IMR-90 (cell line): ENCODE data around the gene SLC48A1. TPM values are rescaled to one million over a fixed set of nuclear protein-coding genes. Genes with fewer than 3 reads are reported as not detected.
A peak's percentile ranks its signal among the peaks of the same experiment; 100 is the strongest.

Source experiments
- ATAC-seq: fragments of 200-7000 bp; cut with Tn5 transposase; 2 replicates; pipeline ENCODE4 v1.9.1; 2020; ENCODE audit warnings: low read depth, mild to moderate bottlenecking, moderate library complexity
- BruUV-seq: library from RNA; stranded (reverse); fragments of 400-500 nt; replicated peaks from 2 replicates; lab custom pipeline; 2021; lab: Mats Ljungman, UMichigan
- CTCF ChIA-PET: fragments of 300-600 bp; formaldehyde crosslinking; extraction: SDS; loops from one replicate; lab custom pipeline; 2021; ENCODE audit warnings: antibody characterized with exemption; lab: Yijun Ruan, JAX
- POLR2A ChIA-PET: fragments of 300-600 bp; sonication (Branson Sonifier 250); formaldehyde crosslinking; loops from one replicate; lab custom pipeline; 2022; ENCODE audit warnings: antibody characterized with exemption; ENCODE audit not compliant: unreplicated experiment; lab: Charles Lee
- DNase-seq: peaks from one replicate; pipeline ENCODE4 v3.0.0; 2013
- H2AFZ ChIP-seq: replicated peaks from 2 replicates; pipeline ENCODE3; 2013; ENCODE audit warnings: low read length, mild to moderate bottlenecking; ENCODE audit not compliant: poor library complexity
- H2AK5ac ChIP-seq: 2 replicates; pipeline ENCODE4 v1.6.1; 2013; ENCODE audit warnings: low read depth, low read length, inconsistent platforms
- H2AK9ac ChIP-seq: replicated peaks from 2 replicates; pipeline ENCODE3; 2013; ENCODE audit warnings: mild to moderate bottlenecking, low read depth, low read length, moderate library complexity; ENCODE audit not compliant: poor library complexity
- H2BK120ac ChIP-seq: 2 replicates; pipeline ENCODE4 v1.6.1; 2013; ENCODE audit warnings: low read depth, low read length, inconsistent platforms
- H2BK15ac ChIP-seq: 3 replicates; pipeline ENCODE4 v1.6.1; 2013; ENCODE audit warnings: low read depth, low read length, inconsistent platforms
- H2BK20ac ChIP-seq: 2 replicates; pipeline ENCODE4 v1.6.1; 2013; ENCODE audit warnings: low read depth, mild to moderate bottlenecking, inconsistent platforms, low read length, moderate library complexity
- H2BK5ac ChIP-seq: 2 replicates; pipeline ENCODE4 v1.6.1; 2013; ENCODE audit warnings: mild to moderate bottlenecking, low read depth, low read length, inconsistent platforms; ENCODE audit not compliant: poor library complexity, severe bottlenecking
- H3K14ac ChIP-seq: replicated peaks from 2 replicates; pipeline ENCODE4 v1.6.1; 2013; ENCODE audit warnings: low read depth, low read length, inconsistent platforms
- H3K18ac ChIP-seq: 2 replicates; pipeline ENCODE4 v1.6.1; 2013; ENCODE audit warnings: low read depth, low read length, control low read depth
- H3K23ac ChIP-seq: 2 replicates; pipeline ENCODE4 v1.6.1; 2013; ENCODE audit warnings: low read depth, low read length, inconsistent platforms
- H3K27ac ChIP-seq: 2 replicates; pipeline ENCODE4 v1.5.1; 2013; ENCODE audit warnings: mild to moderate bottlenecking, control low read depth, low read length; ENCODE audit not compliant: insufficient read depth
- H3K27me3 ChIP-seq: 2 replicates; pipeline ENCODE4 v1.6.1; 2013; ENCODE audit warnings: low read length; ENCODE audit not compliant: control insufficient read depth, insufficient read depth
- H3K36me3 ChIP-seq: 2 replicates; pipeline ENCODE4 v1.6.1; 2013; ENCODE audit warnings: low read length, mixed read lengths; ENCODE audit not compliant: control insufficient read depth, insufficient read depth
- H3K4ac ChIP-seq: 2 replicates; pipeline ENCODE4 v1.6.1; 2013; ENCODE audit warnings: low read depth, low read length, inconsistent platforms
- H3K4me1 ChIP-seq: 2 replicates; pipeline ENCODE4 v1.6.1; 2013; ENCODE audit warnings: low read length, mixed read lengths; ENCODE audit not compliant: control insufficient read depth, insufficient read depth
- H3K4me2 ChIP-seq: 2 replicates; pipeline ENCODE4 v1.6.1; 2013; ENCODE audit warnings: low read depth, mild to moderate bottlenecking, control low read depth, low read length, moderate library complexity
- H3K4me3 ChIP-seq: 2 replicates; pipeline ENCODE4 v1.5.1; 2013; ENCODE audit warnings: low read depth, mild to moderate bottlenecking, control low read depth, low read length, moderate library complexity; ENCODE audit not compliant: insufficient read depth
- H3K56ac ChIP-seq: 2 replicates; pipeline ENCODE4 v1.6.1; 2013; ENCODE audit warnings: low read length, inconsistent platforms; ENCODE audit not compliant: insufficient read depth; ENCODE audit errors: extremely low read depth
- H3K79me1 ChIP-seq, 2 experiments: 2 replicates each; pipeline ENCODE4 v1.6.1; 2013; ENCODE audit warnings: low read length in 2 of 2, inconsistent platforms in 1 of 2, low read depth in 1 of 2
- H3K9ac ChIP-seq: 2 replicates; pipeline ENCODE4 v1.6.1; 2013; ENCODE audit warnings: low read depth, low read length, control low read depth
- H3K9me1 ChIP-seq: 2 replicates; pipeline ENCODE4 v1.6.1; 2013; ENCODE audit warnings: low read length, inconsistent platforms; ENCODE audit not compliant: insufficient read depth
- H3K9me3 ChIP-seq: 2 replicates; pipeline ENCODE4 v1.6.1; 2013; ENCODE audit warnings: low read length; ENCODE audit not compliant: control insufficient read depth, insufficient read depth
- H4K20me1 ChIP-seq: 2 replicates; pipeline ENCODE4 v1.6.1; 2013; ENCODE audit warnings: low read length, inconsistent platforms; ENCODE audit not compliant: insufficient read depth
- H4K5ac ChIP-seq: 2 replicates; pipeline ENCODE4 v1.6.1; 2013; ENCODE audit warnings: mild to moderate bottlenecking, low read depth, low read length, control low read depth
- H4K8ac ChIP-seq, 2 experiments: 2 replicates each; pipeline ENCODE4 v1.6.1; 2013; ENCODE audit warnings: low read depth in 2 of 2, low read length in 2 of 2, control low read depth in 1 of 2, inconsistent platforms in 1 of 2
- H4K91ac ChIP-seq: 2 replicates; pipeline ENCODE4 v1.6.1; 2013; ENCODE audit warnings: low read depth, low read length, inconsistent platforms; ENCODE audit not compliant: insufficient read depth
- BHLHE40 ChIP-seq: fragments of 150-350 bp; IDR thresholded peaks from 2 replicates; pipeline ENCODE4 v1.6.1; 2016; ENCODE audit warnings: mild to moderate bottlenecking, low read depth, low read length
- CEBPB ChIP-seq: IDR thresholded peaks from 2 replicates; pipeline ENCODE4 v1.6.1; 2012; ENCODE audit warnings: low read depth, low read length, improper control_type of control experiment
- CHD1 ChIP-seq: IDR thresholded peaks from 2 replicates; pipeline ENCODE4 v1.6.1; 2012; ENCODE audit warnings: low read depth, low read length, improper control_type of control experiment
- CTCF ChIP-seq: conservative IDR thresholded peaks from 2 replicates; pipeline ENCODE4 v1.5.1; 2012; ENCODE audit warnings: mild to moderate bottlenecking, low read depth, low read length, improper control_type of control experiment
- MAFK ChIP-seq: IDR thresholded peaks from 2 replicates; pipeline ENCODE4 v1.6.1; 2012; ENCODE audit warnings: low read depth, low read length, improper control_type of control experiment
- MAZ ChIP-seq: IDR thresholded peaks from 2 replicates; pipeline ENCODE4 v1.6.1; 2012; ENCODE audit warnings: low read depth, mild to moderate bottlenecking, low read length, improper control_type of control experiment, moderate library complexity, borderline replicate concordance
- NFE2L2 ChIP-seq: fragments of 150-350 bp; IDR thresholded peaks from 2 replicates; pipeline ENCODE4 v1.6.1; 2016; ENCODE audit warnings: low read depth, mild to moderate bottlenecking, low read length
- POLR2A ChIP-seq: IDR thresholded peaks from 2 replicates; pipeline ENCODE4 v1.6.1; 2012; ENCODE audit warnings: mild to moderate bottlenecking, low read depth, low read length
- RAD21 ChIP-seq: IDR thresholded peaks from 2 replicates; pipeline ENCODE4 v1.6.1; 2012; ENCODE audit warnings: low read length, improper control_type of control experiment
- RFX5 ChIP-seq: IDR thresholded peaks from 2 replicates; pipeline ENCODE4 v1.8.0; 2012; ENCODE audit warnings: low read depth, mild to moderate bottlenecking, low read length, moderate library complexity
- SMC3 ChIP-seq: fragments of 150-350 bp; IDR thresholded peaks from 2 replicates; pipeline ENCODE4 v1.6.1; 2016; ENCODE audit warnings: low read depth, mild to moderate bottlenecking, antibody characterized with exemption, low read length, moderate library complexity
- WGBS, 2 experiments: methylation state at CpG; one replicate each; pipeline versions ENCODE4 v1.1.5 to v1.1.7; 2013; ENCODE audit warnings: missing lambda C conversion rate in 2 of 2; ENCODE audit not compliant: insufficient read length in 1 of 2; ENCODE audit errors: extremely low coverage in 2 of 2; 5-methylcytosine and 5-hydroxymethylcytosine counted together
- dilution Hi-C: fragments of 300-500 bp; cut with HindIII; formaldehyde crosslinking; loops from one replicate; pipeline ENCODE4 v1.14.3; 2018; ENCODE audit warnings: low sequenced_read_pairs; ENCODE audit not compliant: unreplicated experiment
- in situ Hi-C: fragments of 300-500 bp; cut with MboI; formaldehyde crosslinking; loops from 3 replicates; pipeline ENCODE4 v1.14.3; 2019; ENCODE audit warnings: low sequenced_read_pairs, inconsistent platforms, mixed read lengths
- intact Hi-C: fragments of 100-400 bp; cut with micrococcal nuclease; formaldehyde crosslinking; loops from 2 replicates; pipeline ENCODE4 v1.10.0; 2022
- polyA plus RNA-seq, 3 experiments: library from polyadenylated mRNA; depleted of rRNA; stranded (reverse); fragments of >200 nt; gene quantifications; 2 replicates each; pipeline ENCODE4 v1.2.3, GENCODE V29; 2012; ENCODE audit warnings: low replicate concordance in 1 of 3
- total RNA-seq: library from RNA; depleted of rRNA; stranded (reverse); fragments of >200 nt; gene quantifications from 2 replicates; pipeline ENCODE4 v1.2.3, GENCODE V29; 2012
- TF ChIP-seq, protein P1 (sequence below): fragments of 150-350 bp; IDR thresholded peaks from 2 replicates; pipeline ENCODE4 v1.6.1; 2016; ENCODE audit warnings: low read depth, mild to moderate bottlenecking, low read length, moderate library complexity, borderline replicate concordance
- TF ChIP-seq, protein P2 (sequence below): fragments of 150-350 bp; IDR thresholded peaks from 2 replicates; pipeline ENCODE4 v1.6.1; 2017; ENCODE audit warnings: mild to moderate bottlenecking, antibody characterized with exemption, low read length, low read depth

The SLC48A1 gene
- total and polyA plus RNA-seq, 2 of the 4 experiments (the other 2 are of a cell fraction): 4.8 to 5.9 TPM

DNA sequence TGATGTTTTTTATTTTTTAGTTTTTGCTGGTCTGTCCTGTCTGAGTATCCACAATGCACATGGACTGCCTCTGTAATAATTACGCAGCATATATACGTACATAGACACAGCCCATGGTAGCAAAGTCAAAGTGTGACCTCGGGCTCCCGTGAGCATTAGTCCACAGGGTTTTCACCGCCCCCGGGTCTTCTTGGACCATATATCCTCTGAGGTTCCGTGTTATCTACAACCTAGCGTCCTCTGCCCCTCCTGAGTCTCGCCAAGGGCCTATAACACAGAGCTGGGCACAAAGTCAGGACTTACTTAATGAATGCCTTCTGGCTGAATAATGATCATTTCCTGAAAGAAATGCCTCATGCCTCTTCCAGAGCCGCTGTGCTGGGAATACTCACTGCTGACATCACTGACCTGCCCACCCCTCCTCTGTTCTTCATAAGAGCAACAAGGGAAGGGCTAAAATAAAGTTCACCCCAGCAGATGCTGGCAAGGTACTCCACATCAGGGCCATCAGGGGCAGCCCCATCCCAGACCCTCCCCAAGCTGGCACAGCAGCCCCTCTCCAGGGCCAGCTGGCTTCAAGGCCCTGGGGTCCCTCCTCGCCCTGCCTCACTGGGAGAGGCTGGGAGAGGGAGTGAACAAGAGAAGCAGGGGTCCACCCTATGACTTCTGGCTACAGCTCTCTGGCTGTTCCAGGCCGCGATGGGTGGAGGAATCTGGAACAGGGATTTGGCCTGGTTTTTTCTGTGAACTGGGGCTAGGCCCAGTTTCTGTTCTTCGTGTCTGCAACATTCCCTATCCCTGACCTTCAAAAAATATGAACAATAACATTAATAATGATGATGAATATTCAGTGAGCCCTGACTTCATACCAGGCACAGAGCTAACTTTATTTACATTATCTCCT, 38.8 kb downstream of the SLC48A1 start:
- Histone ChIP-seq H3K4me3 (no peak overlapping the region), H4K8ac (peak overlapping the region; percentile 11 to 67; a peak in 3 of 4 replicates), H4K91ac (peak overlapping the region; percentile 60), H3K27ac (peak overlapping the region; percentile 92), H3K9me1 (peaks cover 49% of the 10 kb centered on the region), H3K23ac (peak overlapping the region; percentile 96; the same call in 1 of the 2 replicates), H2BK5ac (peak overlapping the region; percentile 95), H4K20me1 (peaks cover 95% of the 10 kb centered on the region), H3K56ac (no peak overlapping the region), H3K14ac (peak overlapping the region; percentile 90; the same call in 1 of the 2 replicates), H4K5ac (peak overlapping the region; percentile 25), H3K4me1 (peaks cover 67% of the 10 kb centered on the region), H2BK20ac (peak overlapping the region; percentile 86), H2BK15ac (peak overlapping the region; percentile 32; the same call in 2 of the 3 replicates), H2AK9ac (peak overlapping the region; percentile 92), H3K9me3 (no peaks in the 10 kb centered on the region), H3K9ac (peak overlapping the region; percentile 35), H3K18ac (peak overlapping the region; percentile 32), H2BK120ac (peak overlapping the region; percentile 54; the same call in 1 of the 2 replicates), H2AFZ (peak overlapping the region; percentile 45), H3K27me3 (no peaks in the 10 kb centered on the region), H3K36me3 (peaks cover 9% of the 10 kb centered on the region; the same call in 1 of the 2 replicates), H3K4me2 (peak overlapping the region; percentile 80), H2AK5ac (peak overlapping the region; percentile 51), H3K79me1 (peaks cover 14 to 75% of the 10 kb centered on the region in 2 experiments; a peak in 3 of 4 replicates), H3K4ac (peak overlapping the region; percentile 88)
- POLR2A ChIA-PET: no interaction called here
- in situ Hi-C loops: no loop called here
- CTCF ChIA-PET: interaction anchor here (1.2 to 1.3 kb wide), 2 partner anchors 27 to 44 kb away, joined by 3 to 5 read pairs; no protein-coding TSS in a partner anchor
- ATAC-seq (peak; percentile 5; the same call in 1 of the 2 replicates), DNase-seq (peak; percentile 86)
- BruUV-seq: no TSS peak
- dilution Hi-C loops: no loop called here
- intact Hi-C loops: no loop called here
- WGBS, 2 experiments: 28% methylated on average over 3 of the region's 14 CpGs; no CpG with 5 or more reads in 1 of the 2 experiments
- TF ChIP-seq CHD1: no peak
- TF ChIP-seq, protein P1, sequence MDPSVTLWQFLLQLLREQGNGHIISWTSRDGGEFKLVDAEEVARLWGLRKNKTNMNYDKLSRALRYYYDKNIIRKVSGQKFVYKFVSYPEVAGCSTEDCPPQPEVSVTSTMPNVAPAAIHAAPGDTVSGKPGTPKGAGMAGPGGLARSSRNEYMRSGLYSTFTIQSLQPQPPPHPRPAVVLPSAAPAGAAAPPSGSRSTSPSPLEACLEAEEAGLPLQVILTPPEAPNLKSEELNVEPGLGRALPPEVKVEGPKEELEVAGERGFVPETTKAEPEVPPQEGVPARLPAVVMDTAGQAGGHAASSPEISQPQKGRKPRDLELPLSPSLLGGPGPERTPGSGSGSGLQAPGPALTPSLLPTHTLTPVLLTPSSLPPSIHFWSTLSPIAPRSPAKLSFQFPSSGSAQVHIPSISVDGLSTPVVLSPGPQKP: no peak
- TF ChIP-seq, protein P2, sequence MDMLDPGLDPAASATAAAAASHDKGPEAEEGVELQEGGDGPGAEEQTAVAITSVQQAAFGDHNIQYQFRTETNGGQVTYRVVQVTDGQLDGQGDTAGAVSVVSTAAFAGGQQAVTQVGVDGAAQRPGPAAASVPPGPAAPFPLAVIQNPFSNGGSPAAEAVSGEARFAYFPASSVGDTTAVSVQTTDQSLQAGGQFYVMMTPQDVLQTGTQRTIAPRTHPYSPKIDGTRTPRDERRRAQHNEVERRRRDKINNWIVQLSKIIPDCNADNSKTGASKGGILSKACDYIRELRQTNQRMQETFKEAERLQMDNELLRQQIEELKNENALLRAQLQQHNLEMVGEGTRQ: no peak
- no peak for TF ChIP-seq CTCF
- TF ChIP-seq MAZ: peak; percentile 34; the same call in 1 of the 2 replicates
- no peak for TF ChIP-seq SMC3
- TF ChIP-seq MAFK: no peak
- TF ChIP-seq RFX5: no peak
- TF ChIP-seq RAD21: no peak
- TF ChIP-seq CEBPB: no peak
- no peak for TF ChIP-seq BHLHE40
- peak; percentile 40; the same call in 1 of the 2 replicates for TF ChIP-seq POLR2A
- no peak for TF ChIP-seq NFE2L2
